ENCODE measurements around the gene PRMT7. TPM values are rescaled to one million over a fixed set of nuclear protein-coding genes. Genes with fewer than 3 reads are reported as not detected.

PRMT7 gene
- total and polyA plus RNA-seq, 4 experiments from 2014 or later = 28.3 to 104 (median 64.5) TPM

DNA sequence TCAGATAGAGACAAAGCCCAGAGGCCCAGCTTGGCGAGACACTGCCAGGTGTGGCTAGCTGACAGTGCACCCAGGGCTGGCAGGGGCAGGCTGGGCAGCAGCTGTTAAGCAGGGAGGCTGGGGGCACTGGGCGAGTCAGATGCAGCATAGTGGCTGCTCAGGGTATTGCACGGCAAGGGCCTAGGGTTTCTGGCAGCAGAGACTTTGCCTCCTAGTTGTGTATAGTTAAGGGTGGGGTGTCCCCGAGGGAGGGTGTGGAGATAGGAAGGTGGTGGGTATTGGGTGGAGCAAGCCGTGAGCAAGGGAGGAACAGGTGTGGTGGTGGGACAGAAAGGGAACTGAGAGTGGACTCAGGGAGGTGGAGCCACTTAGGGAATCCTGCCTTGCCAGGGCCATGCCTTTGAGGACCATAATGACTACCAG, 71.5 kb downstream of the PRMT7 start:
- CTCF ChIA-PET (ENCODE audit: partially characterized antibody) = interaction anchor here (1.0 kb wide), 1 partner anchor 139 kb away, joined by 3 read pairs; no protein-coding TSS in a partner anchor
- Mint-ChIP-seq H3K9me3 (no peaks in the 10 kb centered on the region), H3K27ac (peak overlapping the region in 4 of 7 donors; percentile 9 to 60 (median 44)), H3K27me3 (no peaks in the 10 kb centered on the region), H3K36me3 (no peaks in the 10 kb centered on the region), H3K4me3 (no peak overlapping the region), H3K4me1 (peaks cover 6 to 32% (median 25%) of the 10 kb centered on the region in 4 donors)
- Histone ChIP-seq H3K4me3 (ENCODE audit: low read length in 2 of 2) (no peak overlapping the region), H3K9me3 (ENCODE audit: control insufficient read depth in 1 of 2, low read length in 2 of 2) (no peaks in the 10 kb centered on the region), H3K36me3 (ENCODE audit: insufficient read depth, low read length) (no peaks in the 10 kb centered on the region), H3K27me3 (ENCODE audit: insufficient read depth, low read length) (no peaks in the 10 kb centered on the region), H3K27ac (ENCODE audit: low read depth, low read length) (no peak overlapping the region), H3K4me1 (ENCODE audit: insufficient read depth, low read length) (peaks cover 14% of the 10 kb centered on the region)
- no peak for DNase-seq
- POLR2A ChIA-PET (ENCODE audit: partially characterized antibody) = no interaction called here
- intact Hi-C loops (cut with micrococcal nuclease) = no loop called here

DNA sequence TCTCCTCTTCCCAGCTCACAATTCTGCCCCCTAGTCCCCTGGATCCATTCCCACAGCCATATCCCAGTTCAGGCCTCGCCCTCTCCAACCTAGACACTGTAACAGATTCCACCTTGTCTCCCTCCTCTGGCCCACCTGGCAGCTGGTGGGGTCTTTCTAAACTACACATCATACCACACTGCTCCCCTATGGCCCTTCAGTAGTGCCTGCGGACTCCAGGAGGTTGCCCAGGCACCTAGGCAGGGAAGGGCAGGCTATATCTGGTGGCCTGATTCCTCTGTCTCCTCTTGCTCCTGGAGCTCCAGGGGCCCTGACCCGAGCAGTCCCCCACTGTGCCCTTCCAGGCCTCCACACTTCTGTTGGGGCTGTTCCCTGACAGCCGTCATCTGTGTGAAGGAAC, 73.0 kb downstream of the PRMT7 start:
- Mint-ChIP-seq H3K4me1 (peaks cover 6 to 31% (median 24%) of the 10 kb centered on the region in 4 donors), H3K36me3 (no peaks in the 10 kb centered on the region), H3K27me3 (no peaks in the 10 kb centered on the region), H3K27ac (peak overlapping the region in 5 of 7 donors; percentile 7 to 70 (median 38)), H3K4me3 (no peak overlapping the region), H3K9me3 (no peaks in the 10 kb centered on the region)
- no peaks in the 10 kb centered on the region for H3K9me3 ChIP-seq (ENCODE audit: control insufficient read depth in 1 of 2, low read length in 2 of 2)
- no peaks in the 10 kb centered on the region for H3K36me3 ChIP-seq (ENCODE audit: insufficient read depth, low read length)
- DNase-seq = no peak
- ChIA-PET CTCF (ENCODE audit: partially characterized antibody) (interaction anchor here (1.0 to 1.6 kb wide), 2 partner anchors 13 to 126 kb away, joined by 4 to 7 read pairs; no protein-coding TSS in a partner anchor), POLR2A (ENCODE audit: partially characterized antibody) (no interaction called here)
- H3K4me3 ChIP-seq (ENCODE audit: low read length in 2 of 2) = no peak overlapping the region
- peaks cover 14% of the 10 kb centered on the region for H3K4me1 ChIP-seq (ENCODE audit: insufficient read depth, low read length)
- no peaks in the 10 kb centered on the region for H3K27me3 ChIP-seq (ENCODE audit: insufficient read depth, low read length)
- H3K27ac ChIP-seq (ENCODE audit: low read depth, low read length) = no peak overlapping the region
- intact Hi-C loops (cut with micrococcal nuclease) = no loop called here

DNA sequence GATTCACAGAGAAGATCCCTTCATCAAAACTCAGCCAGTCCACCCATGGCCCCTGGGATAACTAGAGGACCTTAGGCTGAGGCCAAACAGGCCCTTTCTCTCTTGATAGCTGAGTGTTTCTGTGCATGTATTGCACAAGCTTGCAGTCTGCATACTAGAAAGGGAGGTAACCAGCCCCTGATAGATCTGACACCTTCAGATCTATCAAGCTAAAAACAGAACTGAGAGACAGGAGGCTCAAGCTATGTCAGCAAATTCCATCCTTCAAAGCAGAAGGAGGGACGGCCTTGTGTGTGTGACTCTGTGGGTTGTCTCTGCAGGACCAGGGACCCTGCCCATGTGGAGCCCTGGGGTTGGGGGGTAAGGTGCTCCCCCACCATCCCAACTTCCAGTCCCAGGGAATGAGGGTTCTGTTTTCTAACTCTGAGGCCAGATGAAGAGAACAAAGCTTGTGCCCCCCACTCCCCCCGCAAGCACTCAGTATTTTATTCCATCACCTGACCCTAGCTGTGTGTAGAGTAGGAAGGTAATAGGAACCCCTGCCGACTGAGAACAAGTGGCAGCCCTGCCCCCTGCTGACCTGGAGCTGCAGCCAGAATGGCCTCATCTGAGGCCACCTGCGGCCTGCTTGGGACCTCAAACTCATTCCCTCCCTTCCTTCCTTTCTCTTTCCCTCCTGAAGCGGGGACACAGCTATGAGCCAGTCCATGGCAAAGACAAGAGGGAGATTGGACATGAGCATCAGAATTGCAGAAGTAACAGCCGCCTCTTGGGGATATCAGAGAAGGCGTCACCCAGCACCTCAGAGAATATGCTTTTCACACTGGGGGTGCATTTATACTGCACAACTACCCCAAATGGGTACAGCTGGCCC, 73.7 kb downstream of the PRMT7 start:
- no peak overlapping the region for H3K4me3 Mint-ChIP-seq
- ChIA-PET POLR2A (ENCODE audit: partially characterized antibody) (no interaction called here), CTCF (ENCODE audit: partially characterized antibody) (interaction anchor here (1.0 to 1.6 kb wide), 2 partner anchors 12 to 126 kb away, joined by 4 to 7 read pairs; no protein-coding TSS in a partner anchor)
- H3K36me3 ChIP-seq (ENCODE audit: insufficient read depth, low read length) = no peaks in the 10 kb centered on the region
- intact Hi-C loops (cut with micrococcal nuclease) = no loop called here
- H3K27ac ChIP-seq (ENCODE audit: low read depth, low read length) = no peak overlapping the region
- H3K9me3 Mint-ChIP-seq = no peaks in the 10 kb centered on the region
- peaks cover 13% of the 10 kb centered on the region for H3K4me1 ChIP-seq (ENCODE audit: insufficient read depth, low read length)
- peak overlapping the region in 1 of 7 donors; percentile 37 for H3K27ac Mint-ChIP-seq
- peaks cover 3 to 24% (median 18%) of the 10 kb centered on the region in 4 donors for H3K4me1 Mint-ChIP-seq
- no peak for DNase-seq
- H3K9me3 ChIP-seq (ENCODE audit: control insufficient read depth in 1 of 2, low read length in 2 of 2) = no peaks in the 10 kb centered on the region
- no peak overlapping the region for H3K4me3 ChIP-seq (ENCODE audit: low read length in 2 of 2)
- no peaks in the 10 kb centered on the region for H3K27me3 Mint-ChIP-seq
- no peaks in the 10 kb centered on the region for H3K36me3 Mint-ChIP-seq
- no peaks in the 10 kb centered on the region for H3K27me3 ChIP-seq (ENCODE audit: insufficient read depth, low read length)

DNA sequence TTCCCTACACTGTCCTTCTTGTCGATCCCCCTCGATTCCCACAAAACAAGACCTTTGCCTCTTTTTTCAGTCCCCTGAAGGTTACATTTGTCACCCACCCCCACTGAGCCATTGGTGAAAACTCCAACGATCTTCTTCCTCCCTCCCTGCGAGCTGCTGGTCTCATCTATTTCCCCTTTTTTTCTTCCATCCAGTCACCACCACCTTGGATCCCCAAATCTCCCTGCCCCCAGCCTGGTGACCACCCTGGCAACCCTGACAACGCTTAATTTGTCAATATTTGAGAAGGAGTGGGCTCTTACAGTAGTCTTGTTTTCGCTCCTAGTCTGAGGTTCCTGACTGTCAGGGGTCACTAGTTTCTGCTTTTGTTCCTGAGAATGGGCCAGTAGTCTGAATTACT, 74.6 kb downstream of the PRMT7 start:
- H3K4me1 ChIP-seq (ENCODE audit: insufficient read depth, low read length) = peaks cover 5% of the 10 kb centered on the region
- no peak overlapping the region for H3K4me3 ChIP-seq (ENCODE audit: low read length in 2 of 2)
- Mint-ChIP-seq H3K4me3 (no peak overlapping the region), H3K27ac (peak overlapping the region in 1 of 7 donors; percentile 73), H3K4me1 (peaks cover 3 to 21% (median 14%) of the 10 kb centered on the region in 4 donors), H3K36me3 (no peaks in the 10 kb centered on the region), H3K9me3 (no peaks in the 10 kb centered on the region), H3K27me3 (no peaks in the 10 kb centered on the region)
- H3K27ac ChIP-seq (ENCODE audit: low read depth, low read length) = no peak overlapping the region
- intact Hi-C loops (cut with micrococcal nuclease) = no loop called here
- ChIA-PET CTCF (ENCODE audit: partially characterized antibody) (no interaction called here), POLR2A (ENCODE audit: partially characterized antibody) (no interaction called here)
- DNase-seq = no peak
- H3K27me3 ChIP-seq (ENCODE audit: insufficient read depth, low read length) = no peaks in the 10 kb centered on the region
- no peaks in the 10 kb centered on the region for H3K36me3 ChIP-seq (ENCODE audit: insufficient read depth, low read length)
- H3K9me3 ChIP-seq (ENCODE audit: control insufficient read depth in 1 of 2, low read length in 2 of 2) = no peaks in the 10 kb centered on the region

- intact Hi-C loops (cut with micrococcal nuclease) = no loop called here
- Mint-ChIP-seq H3K9me3 (no peaks in the 10 kb centered on the region), H3K4me3 (no peak overlapping the region), H3K4me1 (peaks cover 2 to 18% (median 13%) of the 10 kb centered on the region in 4 donors), H3K27me3 (no peaks in the 10 kb centered on the region), H3K27ac (peak overlapping the region in 1 of 7 donors; percentile 66), H3K36me3 (no peaks in the 10 kb centered on the region)
- ChIA-PET CTCF (ENCODE audit: partially characterized antibody) (interaction anchor here (0.9 to 1.0 kb wide), 2 partner anchors 123 to 134 kb away, joined by 3 read pairs; no protein-coding TSS in a partner anchor), POLR2A (ENCODE audit: partially characterized antibody) (no interaction called here)
- Histone ChIP-seq H3K36me3 (ENCODE audit: insufficient read depth, low read length) (no peaks in the 10 kb centered on the region), H3K4me3 (ENCODE audit: low read length in 2 of 2) (no peak overlapping the region), H3K4me1 (ENCODE audit: insufficient read depth, low read length) (no peaks in the 10 kb centered on the region), H3K27me3 (ENCODE audit: insufficient read depth, low read length) (no peaks in the 10 kb centered on the region), H3K27ac (ENCODE audit: low read depth, low read length) (no peak overlapping the region), H3K9me3 (ENCODE audit: control insufficient read depth in 1 of 2, low read length in 2 of 2) (no peaks in the 10 kb centered on the region)
- no peak for DNase-seq
Observed at GRCh38 chr16:68386628-68387027, 75.8 kb downstream of the PRMT7 start.

DNA sequence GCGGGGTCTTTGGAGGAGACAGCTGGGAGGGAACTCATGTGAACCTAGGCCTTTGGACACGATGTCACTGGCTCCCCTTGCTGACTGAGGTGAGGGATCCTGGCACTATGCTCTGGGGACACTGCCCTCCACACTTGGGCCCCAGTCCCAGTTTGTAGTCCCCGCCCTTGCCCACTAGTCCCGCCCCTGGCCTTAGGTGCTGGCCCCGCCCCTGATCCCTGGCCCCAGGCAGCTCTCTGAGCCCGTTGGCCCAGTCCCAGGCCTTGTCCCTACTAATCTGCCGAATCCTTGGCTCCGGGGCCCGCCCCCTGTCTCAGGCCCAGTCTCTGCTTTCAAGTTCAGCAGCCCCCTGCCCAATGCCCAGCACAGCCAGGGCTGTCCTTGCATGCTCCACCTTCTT, 76.5 kb downstream of the PRMT7 start:
- POLR2A ChIA-PET (ENCODE audit: partially characterized antibody) = interaction anchor here (0.5 kb wide), 1 partner anchor 31 kb away, joined by 3 read pairs; no protein-coding TSS in a partner anchor
- Histone ChIP-seq H3K4me1 (ENCODE audit: insufficient read depth, low read length) (no peaks in the 10 kb centered on the region), H3K4me3 (ENCODE audit: low read length in 2 of 2) (no peak overlapping the region), H3K27me3 (ENCODE audit: insufficient read depth, low read length) (no peaks in the 10 kb centered on the region), H3K36me3 (ENCODE audit: insufficient read depth, low read length) (no peaks in the 10 kb centered on the region), H3K27ac (ENCODE audit: low read depth, low read length) (no peak overlapping the region), H3K9me3 (ENCODE audit: control insufficient read depth in 1 of 2, low read length in 2 of 2) (no peaks in the 10 kb centered on the region)
- H3K4me1 Mint-ChIP-seq = peaks cover 2 to 12% (median 11%) of the 10 kb centered on the region in 4 donors
- intact Hi-C loops (cut with micrococcal nuclease) = no loop called here
- no peaks in the 10 kb centered on the region for H3K27me3 Mint-ChIP-seq
- CTCF ChIA-PET (ENCODE audit: partially characterized antibody) = interaction anchor here (0.9 to 1.0 kb wide), 2 partner anchors 122 to 133 kb away, joined by 3 read pairs; no protein-coding TSS in a partner anchor
- no peak overlapping the region for H3K27ac Mint-ChIP-seq
- no peak for DNase-seq
- H3K36me3 Mint-ChIP-seq = no peaks in the 10 kb centered on the region
- H3K9me3 Mint-ChIP-seq = no peaks in the 10 kb centered on the region
- H3K4me3 Mint-ChIP-seq = no peak overlapping the region

DNA sequence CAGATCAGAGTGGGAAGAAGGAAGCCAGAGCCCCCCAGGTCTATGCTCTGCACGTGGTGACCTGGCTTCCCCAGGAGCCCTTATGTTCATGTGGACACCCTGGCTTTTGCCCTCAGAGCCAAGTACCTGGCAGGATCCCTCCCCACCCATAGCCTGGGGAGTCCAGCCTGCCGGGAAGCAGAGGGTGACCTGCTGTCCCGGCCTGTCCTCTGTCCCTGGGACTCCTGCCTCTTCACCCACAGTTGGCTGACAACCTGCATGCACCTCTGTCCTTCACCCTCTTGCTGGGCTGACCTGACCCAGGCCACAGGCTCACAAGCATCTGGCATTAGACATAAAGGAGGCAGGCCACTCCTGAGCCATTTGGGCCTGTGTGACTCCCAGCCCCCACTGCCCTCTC, 77.3 kb downstream of the PRMT7 start:
- Histone ChIP-seq H3K27ac (ENCODE audit: low read depth, low read length) (no peak overlapping the region), H3K9me3 (ENCODE audit: control insufficient read depth in 1 of 2, low read length in 2 of 2) (no peaks in the 10 kb centered on the region), H3K4me3 (ENCODE audit: low read length in 2 of 2) (no peak overlapping the region), H3K36me3 (ENCODE audit: insufficient read depth, low read length) (no peaks in the 10 kb centered on the region), H3K4me1 (ENCODE audit: insufficient read depth, low read length) (no peaks in the 10 kb centered on the region), H3K27me3 (ENCODE audit: insufficient read depth, low read length) (no peaks in the 10 kb centered on the region)
- H3K36me3 Mint-ChIP-seq = no peaks in the 10 kb centered on the region
- H3K4me1 Mint-ChIP-seq = peaks cover 2 to 10% (median 9%) of the 10 kb centered on the region in 4 donors
- ChIA-PET CTCF (ENCODE audit: partially characterized antibody) (no interaction called here), POLR2A (ENCODE audit: partially characterized antibody) (no interaction called here)
- H3K4me3 Mint-ChIP-seq = no peak overlapping the region
- H3K9me3 Mint-ChIP-seq = no peaks in the 10 kb centered on the region
- no peaks in the 10 kb centered on the region for H3K27me3 Mint-ChIP-seq
- intact Hi-C loops (cut with micrococcal nuclease) = no loop called here
- DNase-seq = no peak
- H3K27ac Mint-ChIP-seq = no peak overlapping the region

Data from CD4-positive, alpha-beta memory T cell (primary cell).